Measurements from ENCODE around the gene FAXDC2. TPM values are rescaled to one million over a fixed set of nuclear protein-coding genes. Genes with fewer than 3 reads are reported as not detected.

Gene FAXDC2
- total and polyA plus RNA-seq, 9 of the 15 experiments (the other 6 are each of a cell fraction or from before 2014, with no cell fraction given): 2.4 to 30.0 (median 9.9) TPM

DNA sequence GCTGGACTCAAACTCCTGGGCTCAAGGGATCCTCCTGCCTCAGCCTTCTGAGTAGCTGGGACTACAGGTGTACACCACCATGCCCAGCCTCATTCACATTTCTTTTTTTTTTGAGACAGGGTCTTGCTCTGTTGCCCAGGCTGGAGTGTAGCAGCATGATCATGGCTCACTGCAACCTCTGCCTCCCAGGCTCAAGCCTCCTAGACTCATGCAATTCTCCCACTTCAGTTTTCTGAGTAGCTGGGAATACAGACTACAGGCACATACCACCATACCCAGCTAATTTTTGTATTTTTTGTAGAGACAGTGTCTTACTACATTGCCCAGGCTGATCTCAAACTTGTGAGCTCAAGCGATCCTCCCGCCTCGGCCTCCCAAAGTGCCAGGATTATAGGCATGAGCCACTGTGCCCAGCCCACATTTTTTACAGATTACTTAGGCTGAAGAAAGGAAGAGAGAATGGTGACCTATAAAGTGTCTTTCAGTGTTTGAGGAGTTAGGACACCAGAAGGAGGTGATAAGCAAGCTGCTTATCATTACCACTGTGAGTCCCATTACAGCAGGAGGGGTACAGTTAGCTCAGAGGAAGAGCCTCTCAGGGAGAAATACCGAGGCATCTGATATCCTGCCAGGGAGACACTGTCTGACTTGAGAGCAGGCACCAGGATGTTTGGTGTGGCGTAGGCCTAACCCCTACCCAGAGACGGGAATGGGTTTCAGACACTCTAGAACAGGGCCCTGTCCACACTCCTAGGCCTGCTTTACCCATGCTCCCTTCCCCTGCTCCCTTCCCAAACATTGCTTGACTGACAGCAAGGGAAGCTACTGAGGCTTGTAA is 9.7 kb downstream of the FAXDC2 start (continued):
- no peak for TF ChIP-seq RAD51 (IDR thresholded peaks at IDR 0.05; ENCODE audit: borderline replicate concordance, low read depth)
- TF ChIP-seq CBFA2T3 (IDR thresholded peaks at IDR 0.05): peak; percentile 97
- TF ChIP-seq TAL1 (IDR thresholded peaks at IDR 0.05): peak; percentile 91
- no peak for TF ChIP-seq HDAC6 (IDR thresholded peaks at IDR 0.05; ENCODE audit: low read depth, low read length)
- TF ChIP-seq, protein P1, sequence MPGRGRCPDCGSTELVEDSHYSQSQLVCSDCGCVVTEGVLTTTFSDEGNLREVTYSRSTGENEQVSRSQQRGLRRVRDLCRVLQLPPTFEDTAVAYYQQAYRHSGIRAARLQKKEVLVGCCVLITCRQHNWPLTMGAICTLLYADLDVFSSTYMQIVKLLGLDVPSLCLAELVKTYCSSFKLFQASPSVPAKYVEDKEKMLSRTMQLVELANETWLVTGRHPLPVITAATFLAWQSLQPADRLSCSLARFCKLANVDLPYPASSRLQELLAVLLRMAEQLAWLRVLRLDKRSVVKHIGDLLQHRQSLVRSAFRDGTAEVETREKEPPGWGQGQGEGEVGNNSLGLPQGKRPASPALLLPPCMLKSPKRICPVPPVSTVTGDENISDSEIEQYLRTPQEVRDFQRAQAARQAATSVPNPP (IDR thresholded peaks at IDR 0.05; ENCODE audit: borderline replicate concordance, insufficient read depth, insufficient read length): no peak
- TF ChIP-seq NFATC3 (IDR thresholded peaks at IDR 0.05): no peak
- no peak; the same call in 1 of the 2 replicates for TF ChIP-seq PHF8 (IDR thresholded peaks at IDR 0.05; ENCODE audit: borderline replicate concordance, low read length)
- TF ChIP-seq, protein P2, sequence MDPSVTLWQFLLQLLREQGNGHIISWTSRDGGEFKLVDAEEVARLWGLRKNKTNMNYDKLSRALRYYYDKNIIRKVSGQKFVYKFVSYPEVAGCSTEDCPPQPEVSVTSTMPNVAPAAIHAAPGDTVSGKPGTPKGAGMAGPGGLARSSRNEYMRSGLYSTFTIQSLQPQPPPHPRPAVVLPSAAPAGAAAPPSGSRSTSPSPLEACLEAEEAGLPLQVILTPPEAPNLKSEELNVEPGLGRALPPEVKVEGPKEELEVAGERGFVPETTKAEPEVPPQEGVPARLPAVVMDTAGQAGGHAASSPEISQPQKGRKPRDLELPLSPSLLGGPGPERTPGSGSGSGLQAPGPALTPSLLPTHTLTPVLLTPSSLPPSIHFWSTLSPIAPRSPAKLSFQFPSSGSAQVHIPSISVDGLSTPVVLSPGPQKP (CRISPR knock-in tag; IDR thresholded peaks at IDR 0.05): no peak
- TF ChIP-seq, protein P3, sequence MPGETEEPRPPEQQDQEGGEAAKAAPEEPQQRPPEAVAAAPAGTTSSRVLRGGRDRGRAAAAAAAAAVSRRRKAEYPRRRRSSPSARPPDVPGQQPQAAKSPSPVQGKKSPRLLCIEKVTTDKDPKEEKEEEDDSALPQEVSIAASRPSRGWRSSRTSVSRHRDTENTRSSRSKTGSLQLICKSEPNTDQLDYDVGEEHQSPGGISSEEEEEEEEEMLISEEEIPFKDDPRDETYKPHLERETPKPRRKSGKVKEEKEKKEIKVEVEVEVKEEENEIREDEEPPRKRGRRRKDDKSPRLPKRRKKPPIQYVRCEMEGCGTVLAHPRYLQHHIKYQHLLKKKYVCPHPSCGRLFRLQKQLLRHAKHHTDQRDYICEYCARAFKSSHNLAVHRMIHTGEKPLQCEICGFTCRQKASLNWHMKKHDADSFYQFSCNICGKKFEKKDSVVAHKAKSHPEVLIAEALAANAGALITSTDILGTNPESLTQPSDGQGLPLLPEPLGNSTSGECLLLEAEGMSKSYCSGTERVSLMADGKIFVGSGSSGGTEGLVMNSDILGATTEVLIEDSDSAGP (CRISPR knock-in tag; IDR thresholded peaks at IDR 0.05): no peak
- no peak for TF ChIP-seq FOXJ2 (tag; IDR thresholded peaks at IDR 0.05)
- TF ChIP-seq TARDBP (IDR thresholded peaks at IDR 0.05): no peak
- TF ChIP-seq TCF7 (IDR thresholded peaks at IDR 0.05; ENCODE audit: borderline replicate concordance): no peak
- TF ChIP-seq TEAD1 (CRISPR knock-in tag; IDR thresholded peaks at IDR 0.05): peak; percentile 83 to 91; a peak in 3 of 4 replicates
- peak; percentile 95 for TF ChIP-seq TEAD4 (IDR thresholded peaks at IDR 0.05; ENCODE audit: low read length)
- no peak for TF ChIP-seq TEAD4 (CRISPR knock-in tag; IDR thresholded peaks at IDR 0.05; ENCODE audit: borderline replicate concordance)
- no peak for TF ChIP-seq EWSR1 (IDR thresholded peaks at IDR 0.05; ENCODE audit: borderline replicate concordance, low read depth, partially characterized antibody)
- 0 out of 2 replicates have a peak, but pooled peaks have one; percentile 14 for TF ChIP-seq NFE2 (IDR thresholded peaks at IDR 0.05; ENCODE audit: low read depth)
- TF ChIP-seq, protein P4, sequence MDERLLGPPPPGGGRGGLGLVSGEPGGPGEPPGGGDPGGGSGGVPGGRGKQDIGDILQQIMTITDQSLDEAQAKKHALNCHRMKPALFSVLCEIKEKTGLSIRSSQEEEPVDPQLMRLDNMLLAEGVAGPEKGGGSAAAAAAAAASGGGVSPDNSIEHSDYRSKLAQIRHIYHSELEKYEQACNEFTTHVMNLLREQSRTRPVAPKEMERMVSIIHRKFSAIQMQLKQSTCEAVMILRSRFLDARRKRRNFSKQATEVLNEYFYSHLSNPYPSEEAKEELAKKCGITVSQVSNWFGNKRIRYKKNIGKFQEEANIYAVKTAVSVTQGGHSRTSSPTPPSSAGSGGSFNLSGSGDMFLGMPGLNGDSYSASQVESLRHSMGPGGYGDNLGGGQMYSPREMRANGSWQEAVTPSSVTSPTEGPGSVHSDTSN (CRISPR knock-in tag; IDR thresholded peaks at IDR 0.05; ENCODE audit: low read depth): no peak
- TF ChIP-seq, protein P4 (tag; conservative IDR thresholded peaks at IDR 0.05; ENCODE audit: low read depth): peak; percentile 62; the same call in 1 of the 2 replicates
- TF ChIP-seq SPI1 (IDR thresholded peaks at IDR 0.05; ENCODE audit: borderline replicate concordance, low read depth, low read length): 0 out of 2 replicates have a peak, but pooled peaks have one; percentile 11
- TF ChIP-seq HEY1 (CRISPR knock-in tag; IDR thresholded peaks at IDR 0.05; ENCODE audit: borderline replicate concordance): 0 out of 2 replicates have a peak, but pooled peaks have one; percentile 26
- TF ChIP-seq MAFG (tag; conservative IDR thresholded peaks at IDR 0.05): no peak

Measured in K562 (cell line).